Fibroblast of mammary gland (primary cell): Measurements from ENCODE around the gene OBP2B.

Experiments
- DNase-seq: peaks from one replicate; pipeline ENCODE4 v3.0.0-alpha.2; 2010; ENCODE audit warnings: low read depth
- H3K4me3 ChIP-seq: 2 replicates; pipeline ENCODE4 v1.5.1; 2011; ENCODE audit warnings: low read depth, mild to moderate bottlenecking, low read length, moderate library complexity; ENCODE audit not compliant: control insufficient read depth
- TF ChIP-seq, protein P1 (sequence below): conservative IDR thresholded peaks from 2 replicates; pipeline ENCODE4 v1.5.1; 2011; ENCODE audit warnings: low read depth, low read length, inconsistent platforms; ENCODE audit not compliant: control insufficient read depth, insufficient read depth

Gene OBP2B

GRCh38 chr9:133248726-133249295 is 39.8 kb upstream of the OBP2B start:
- no peak overlapping the region for H3K4me3 ChIP-seq
- DNase-seq: no peak
- TF ChIP-seq, protein P1, sequence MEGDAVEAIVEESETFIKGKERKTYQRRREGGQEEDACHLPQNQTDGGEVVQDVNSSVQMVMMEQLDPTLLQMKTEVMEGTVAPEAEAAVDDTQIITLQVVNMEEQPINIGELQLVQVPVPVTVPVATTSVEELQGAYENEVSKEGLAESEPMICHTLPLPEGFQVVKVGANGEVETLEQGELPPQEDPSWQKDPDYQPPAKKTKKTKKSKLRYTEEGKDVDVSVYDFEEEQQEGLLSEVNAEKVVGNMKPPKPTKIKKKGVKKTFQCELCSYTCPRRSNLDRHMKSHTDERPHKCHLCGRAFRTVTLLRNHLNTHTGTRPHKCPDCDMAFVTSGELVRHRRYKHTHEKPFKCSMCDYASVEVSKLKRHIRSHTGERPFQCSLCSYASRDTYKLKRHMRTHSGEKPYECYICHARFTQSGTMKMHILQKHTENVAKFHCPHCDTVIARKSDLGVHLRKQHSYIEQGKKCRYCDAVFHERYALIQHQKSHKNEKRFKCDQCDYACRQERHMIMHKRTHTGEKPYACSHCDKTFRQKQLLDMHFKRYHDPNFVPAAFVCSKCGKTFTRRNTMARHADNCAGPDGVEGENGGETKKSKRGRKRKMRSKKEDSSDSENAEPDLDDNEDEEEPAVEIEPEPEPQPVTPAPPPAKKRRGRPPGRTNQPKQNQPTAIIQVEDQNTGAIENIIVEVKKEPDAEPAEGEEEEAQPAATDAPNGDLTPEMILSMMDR: no peak

- TF ChIP-seq, protein P1: no peak
- no peak for DNase-seq
- H3K4me3 ChIP-seq: no peak overlapping the region
These were observed 38.6 kb upstream of the OBP2B start for GRCh38 chr9:133247632-133248031.

GRCh38 chr9:133246991-133247390 is 37.9 kb upstream of the OBP2B start:
- no peak for DNase-seq
- TF ChIP-seq, protein P1: no peak
- H3K4me3 ChIP-seq: no peak overlapping the region

DNA sequence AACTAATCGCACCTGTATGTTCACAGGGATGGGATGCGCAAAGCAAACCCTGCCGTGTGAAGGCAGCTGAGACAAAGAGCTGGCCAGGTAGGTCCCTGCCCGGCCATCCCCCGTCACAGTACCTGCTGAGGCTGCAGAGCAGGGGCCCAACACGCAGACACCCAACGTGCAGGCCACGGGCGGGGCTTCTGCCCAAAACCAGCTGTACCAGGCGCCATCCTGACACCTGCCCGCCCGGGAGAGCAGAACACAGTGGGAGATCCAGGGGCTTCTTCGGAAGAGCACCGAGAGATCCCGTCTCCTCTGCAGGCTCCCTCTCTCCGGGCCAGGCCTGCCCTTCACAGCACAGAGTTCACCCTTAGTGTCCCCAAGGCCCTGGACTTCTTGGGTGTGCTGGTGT is 37.5 kb upstream of the OBP2B start:
- DNase-seq: no peak
- TF ChIP-seq, protein P1: no peak

DNA sequence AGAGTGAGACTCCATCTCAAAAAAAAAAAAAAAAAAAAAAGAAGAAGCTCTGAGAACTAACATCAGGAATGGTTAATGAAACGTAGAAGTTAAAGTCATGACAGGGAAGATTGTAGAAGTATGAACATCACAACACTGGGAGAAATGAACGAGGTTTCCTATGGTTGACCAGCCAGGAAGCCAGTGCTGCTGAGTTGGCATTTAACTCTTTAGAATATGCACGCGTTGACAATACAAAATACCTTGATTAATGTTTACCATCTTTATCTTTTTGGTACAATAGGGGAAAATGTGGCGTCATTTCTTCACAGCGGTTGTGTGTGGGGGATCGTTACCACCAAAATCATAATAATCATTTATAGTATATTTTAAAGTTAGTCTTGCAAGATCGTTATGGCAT is 33.9 kb upstream of the OBP2B start:
- no peak overlapping the region for H3K4me3 ChIP-seq
- no peak for DNase-seq
- TF ChIP-seq, protein P1: no peak

More for the DNA sequence above, 37.5 kb upstream of the OBP2B start:
- H3K4me3 ChIP-seq: no peak overlapping the region

- DNase-seq: no peak
- TF ChIP-seq, protein P1: no peak
These were observed 33.2 kb upstream of the OBP2B start for GRCh38 chr9:133242241-133242640.

More at GRCh38 chr9:133242241-133242640, 33.2 kb upstream of the OBP2B start:
- H3K4me3 ChIP-seq: no peak overlapping the region
